HepG2 (cell line): ENCODE measurements around the gene CCDC34. TPM values are rescaled to one million over a fixed set of nuclear protein-coding genes. Genes with fewer than 3 reads are reported as not detected.
"Not testable (repeated sequence)": the region's sequence is repeated elsewhere in the genome, so short reads cannot be mapped to it uniquely, and the experiment has no call there.

Experiments used
- ATAC-seq: fragments of 200-7000 bp; cut with Tn5 transposase; 3 replicates; pipeline ENCODE4 v1.9.1; 2020; ENCODE audit warnings: mild to moderate bottlenecking, moderate library complexity
- BruUV-seq: library from RNA; stranded (reverse); fragments of 400-500 nt; replicated peaks from 2 replicates; lab custom pipeline; 2021; lab: Mats Ljungman, UMichigan
- CTCF ChIA-PET: fragments of 300-600 bp; formaldehyde crosslinking; extraction: SDS; loops from one replicate; lab custom pipeline; 2021; ENCODE audit warnings: low total read pairs, inconsistent platforms, low intra/inter-chr PET ratio; lab: Yijun Ruan, JAX
- POLR2A ChIA-PET: fragments of 350-600 bp; sonication (Branson Sonifier 250); formaldehyde crosslinking; loops from one replicate; lab custom pipeline; 2020; ENCODE audit warnings: antibody characterized with exemption, inconsistent platforms; lab: Yijun Ruan, JAX
- DNase-seq: peaks from one replicate; pipeline ENCODE4 v3.0.0-alpha.2; 2015; ENCODE audit warnings: low spot score
- FAIRE-seq: peaks from 3 replicates; lab custom pipeline; 2011; peaks lifted over from hg19 to GRCh38; lab: Jason Lieb, UNC
- H2AFZ ChIP-seq: one replicate; pipeline ENCODE4 v1.6.1; 2011; ENCODE audit warnings: low read length, inconsistent platforms
- H3K27ac ChIP-seq: fragments of 300-600 bp; 3 replicates; pipeline ENCODE4 v1.8.0; 2011; ENCODE audit warnings: mixed run types, mild to moderate bottlenecking, mixed read lengths, low read length, inconsistent platforms; ENCODE audit not compliant: insufficient read depth; ENCODE audit errors: extremely low read length
- H3K27me3 ChIP-seq, 2 experiments: fragments of 200-600 bp in 1 of 2; 2 replicates in 1 of 2; 3 replicates in 1 of 2; pipeline versions ENCODE4 v1.6.0 to v1.8.0; 2011; ENCODE audit warnings: low read length in 2 of 2, mild to moderate bottlenecking in 2 of 2, moderate library complexity in 2 of 2, inconsistent platforms in 1 of 2; ENCODE audit not compliant: insufficient read depth in 2 of 2, control insufficient read depth in 1 of 2
- H3K36me3 ChIP-seq, 2 experiments: fragments of 200-600 bp in 1 of 2; replicated peaks in 1 of 2; 2 replicates in 1 of 2; 3 replicates in 1 of 2; pipeline versions ENCODE4 v1.5.1 to v1.8.0; 2011; ENCODE audit warnings: low read length in 2 of 2, inconsistent platforms in 1 of 2; ENCODE audit not compliant: insufficient read depth in 2 of 2, control insufficient read depth in 1 of 2
- H3K4me1 ChIP-seq: 2 replicates; pipeline ENCODE4 v1.5.1; 2012; ENCODE audit warnings: low read length, inconsistent platforms; ENCODE audit not compliant: insufficient read depth
- H3K4me2 ChIP-seq: 2 replicates; pipeline ENCODE4 v1.6.0; 2011; ENCODE audit warnings: low read depth, low read length, inconsistent platforms
- H3K4me3 ChIP-seq, 3 experiments: fragments of 200-600 bp in 1 of 3; sonication (generic), shearing (Covaris generic) in 1 of 3; replicated peaks in 1 of 3; 2 replicates each; pipeline ENCODE4 v1.5.1; 2011 to 2016; ENCODE audit warnings: low read length in 3 of 3, inconsistent platforms in 2 of 3, low read depth in 2 of 3, mild to moderate bottlenecking in 2 of 3, control low read depth in 1 of 3, mixed read lengths in 1 of 3; ENCODE audit not compliant: insufficient read depth in 1 of 3
- H3K79me2 ChIP-seq: one replicate; pipeline ENCODE4 v1.6.1; 2011; ENCODE audit warnings: low read length, inconsistent platforms; ENCODE audit not compliant: insufficient read depth
- H3K9ac ChIP-seq: 2 replicates; pipeline ENCODE4 v1.6.0; 2011; ENCODE audit warnings: mild to moderate bottlenecking, low read depth, low read length, inconsistent platforms; ENCODE audit not compliant: insufficient read depth
- H3K9me3 ChIP-seq: 2 replicates; pipeline ENCODE4 v1.5.1; 2012; ENCODE audit warnings: mild to moderate bottlenecking, low read length
- H4K20me1 ChIP-seq: 2 replicates; pipeline ENCODE4 v1.6.0; 2011; ENCODE audit warnings: inconsistent platforms, mild to moderate bottlenecking, low read length, moderate library complexity; ENCODE audit not compliant: insufficient read depth
- FOXA3 ChIP-seq: IDR thresholded peaks from 2 replicates; pipeline ENCODE4 v1.6.1; 2016; ENCODE audit warnings: missing genetic modification reagents, missing compliant biosample characterization
- KAT8 ChIP-seq: IDR thresholded peaks from 2 replicates; pipeline ENCODE4 v1.6.1; 2016; ENCODE audit warnings: missing genetic modification reagents, missing compliant biosample characterization
- KMT2A ChIP-seq: sonication (generic); formaldehyde crosslinking; IDR thresholded peaks from 2 replicates; pipeline ENCODE4 v1.4.0; 2020; ENCODE audit warnings: missing genetic modification reagents
- POGZ ChIP-seq: sonication (generic); formaldehyde crosslinking; IDR thresholded peaks from 2 replicates; pipeline ENCODE4 v1.4.0; 2020; ENCODE audit warnings: mild to moderate bottlenecking, missing genetic modification reagents
- ZNF574 ChIP-seq: sonication (generic); formaldehyde crosslinking; IDR thresholded peaks from 2 replicates; pipeline ENCODE4 v1.4.0; 2020; ENCODE audit warnings: missing genetic modification reagents
- ZNF629 ChIP-seq: sonication (generic); formaldehyde crosslinking; conservative IDR thresholded peaks from 2 replicates; pipeline ENCODE4 v1.5.0; 2020; ENCODE audit warnings: missing genetic modification reagents
- ZNF687 ChIP-seq: sonication (generic); formaldehyde crosslinking; IDR thresholded peaks from 2 replicates; pipeline ENCODE4 v1.5.1; 2020; ENCODE audit warnings: mild to moderate bottlenecking, missing genetic modification reagents, moderate library complexity
- WGBS: methylation state at CpG from one replicate; pipeline ENCODE4 v1.1.6; 2017; ENCODE audit warnings: low lambda C conversion rate; 5-methylcytosine and 5-hydroxymethylcytosine counted together
- in situ Hi-C: cut with HindIII; loops from 2 replicates; pipeline ENCODE4 v1.10.0; 2017; ENCODE audit warnings: low pct_unique_long_range_greater_than_20kb; ENCODE audit not compliant: extremely low pct_ligation_motif_present
- intact Hi-C: fragments of 100-400 bp; cut with micrococcal nuclease; formaldehyde crosslinking; loops from one replicate; pipeline ENCODE4 v1.10.0; 2022; ENCODE audit not compliant: unreplicated experiment
- polyA plus RNA-seq, 8 experiments: library from polyadenylated mRNA; depleted of rRNA in 3 of 8; stranded (reverse) in 7 of 8; unstranded in 1 of 8; fragments of >200 nt; fragmentation: Illumina TruSeq in 4 of 8; extraction: Trizol in 4 of 8; gene quantifications; 2 replicates each; pipeline versions ENCODE4 v1.2.1 to v1.2.3, GENCODE V29; 2011 to 2016; ENCODE audit warnings: low read depth in 4 of 8, missing spikeins in 1 of 8, mixed read lengths in 1 of 8; ENCODE audit not compliant: insufficient read depth in 1 of 8
- total RNA-seq, 5 experiments: library from RNA; depleted of rRNA; stranded (reverse); fragments of >200 nt; fragmentation: Illumina TruSeq; extraction: Trizol; gene quantifications; 2 replicates each; pipeline ENCODE4 v1.2.3, GENCODE V29; 2016; ENCODE audit warnings: low read depth in 1 of 5
- TF ChIP-seq, protein P1 (sequence below): sonication (generic); formaldehyde crosslinking; IDR thresholded peaks from 2 replicates; pipeline ENCODE4 v1.4.0; 2020; ENCODE audit warnings: missing genetic modification reagents, borderline replicate concordance

CCDC34 gene
- total and polyA plus RNA-seq, 2 of the 13 experiments (the other 11 are each of a cell fraction or from before 2014, with no cell fraction given) = 7.6 to 34.3 TPM

DNA sequence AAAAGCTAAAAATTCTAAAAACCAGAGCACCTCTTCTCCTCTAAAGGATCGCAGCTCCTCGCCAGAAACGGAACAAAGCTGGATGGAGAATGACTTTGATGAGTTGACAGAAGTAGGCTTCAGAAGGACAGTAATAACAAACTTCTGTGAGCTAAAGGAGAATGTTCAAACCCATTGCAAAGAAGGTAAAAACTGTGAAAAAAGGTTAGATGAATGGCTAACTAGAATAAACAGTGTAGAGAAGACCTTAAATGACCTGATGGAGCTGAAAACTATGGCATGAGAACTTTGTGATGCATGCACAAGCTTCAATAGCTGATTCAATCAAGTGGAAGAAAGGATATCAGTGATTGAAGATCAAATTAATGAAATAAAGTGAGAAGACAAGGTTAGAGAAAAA lies 40.8 kb downstream of the CCDC34 start:
- H2AFZ ChIP-seq, in situ Hi-C loops, H3K9ac ChIP-seq, H3K27me3 ChIP-seq, H4K20me1 ChIP-seq, H3K4me3 ChIP-seq, H3K79me2 ChIP-seq: not testable (repeated sequence)
- intact Hi-C loops = loop anchor here (5.0 kb wide), 1 partner anchor 40 kb away; the partner anchor contains the start of gene CCDC34
- H3K4me2 ChIP-seq = 0 out of 2 replicates have a peak overlapping the region, but pooled peaks have one; percentile 12
- 49% methylated on average over 3 of the region's 3 CpGs for WGBS
- peak; percentile 70 for TF ChIP-seq ZNF629 (CRISPR knock-in tag)
- TF ChIP-seq, protein P1, sequence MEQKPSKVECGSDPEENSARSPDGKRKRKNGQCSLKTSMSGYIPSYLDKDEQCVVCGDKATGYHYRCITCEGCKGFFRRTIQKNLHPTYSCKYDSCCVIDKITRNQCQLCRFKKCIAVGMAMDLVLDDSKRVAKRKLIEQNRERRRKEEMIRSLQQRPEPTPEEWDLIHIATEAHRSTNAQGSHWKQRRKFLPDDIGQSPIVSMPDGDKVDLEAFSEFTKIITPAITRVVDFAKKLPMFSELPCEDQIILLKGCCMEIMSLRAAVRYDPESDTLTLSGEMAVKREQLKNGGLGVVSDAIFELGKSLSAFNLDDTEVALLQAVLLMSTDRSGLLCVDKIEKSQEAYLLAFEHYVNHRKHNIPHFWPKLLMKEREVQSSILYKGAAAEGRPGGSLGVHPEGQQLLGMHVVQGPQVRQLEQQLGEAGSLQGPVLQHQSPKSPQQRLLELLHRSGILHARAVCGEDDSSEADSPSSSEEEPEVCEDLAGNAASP (CRISPR knock-in tag) = peak; percentile 58; the same call in 1 of the 2 replicates
- TF ChIP-seq, all 625 proteins: peak for 2; not testable (repeated sequence) for 623
- BruUV-seq, FAIRE-seq, H3K36me3 ChIP-seq, CTCF ChIA-PET, ATAC-seq, H3K27ac ChIP-seq, DNase-seq, H3K9me3 ChIP-seq: not testable (repeated sequence)
- POLR2A ChIA-PET = interaction anchor here (1.9 kb wide), 1 partner anchor 9 kb away, joined by 10 read pairs; no protein-coding TSS in a partner anchor
- peaks cover 46% of the 10 kb centered on the region for H3K4me1 ChIP-seq

DNA sequence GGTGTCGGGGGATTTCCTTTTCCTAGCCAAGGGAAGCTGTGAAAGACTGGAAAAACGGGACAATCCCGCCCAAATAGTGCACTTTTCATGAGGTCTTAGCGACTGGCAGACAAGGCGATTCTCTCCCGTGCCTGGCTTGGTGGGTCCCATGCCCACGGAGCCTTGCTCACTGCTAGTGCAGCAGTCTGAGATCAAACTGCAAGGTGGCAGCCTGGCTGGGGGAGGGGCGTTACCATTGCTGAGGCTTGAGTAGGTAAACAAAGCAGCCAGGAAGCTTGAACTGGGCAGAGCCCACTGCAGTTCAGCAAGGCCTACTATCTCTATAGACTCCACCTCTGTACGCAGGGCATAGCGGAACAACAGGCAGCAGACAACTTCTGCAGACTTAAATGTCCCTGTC lies 41.7 kb downstream of the CCDC34 start:
- H3K27me3 ChIP-seq, H2AFZ ChIP-seq, H3K79me2 ChIP-seq, H4K20me1 ChIP-seq, CTCF ChIA-PET, BruUV-seq, H3K36me3 ChIP-seq, H3K9me3 ChIP-seq, in situ Hi-C loops: not testable (repeated sequence)
- POLR2A ChIA-PET = interaction anchor here (0.8 to 1.9 kb wide), 2 partner anchors 8 to 10 kb away, joined by 3 to 10 read pairs; no protein-coding TSS in a partner anchor
- peak; percentile 73 for DNase-seq
- intact Hi-C loops = loop anchor here (5.0 kb wide), 1 partner anchor 41 kb away; the partner anchor contains the start of gene CCDC34
- peak; percentile 95 for ATAC-seq
- 33% methylated on average over 7 of the region's 10 CpGs for WGBS
- Histone ChIP-seq H3K4me3 (peak overlapping the region in 1 of 3 experiments; percentile 41; a peak in 2 of 6 replicates), H3K4me1 (peaks cover 46% of the 10 kb centered on the region), H3K9ac (peak overlapping the region; percentile 44; the same call in 1 of the 2 replicates), H3K27ac (peak overlapping the region; percentile 38), H3K4me2 (peak overlapping the region; percentile 70)
- peak; percentile 40 for FAIRE-seq
- TF ChIP-seq POGZ (CRISPR knock-in tag) (peak; percentile 54; the same call in 1 of the 2 replicates), KMT2A (0 out of 2 replicates have a peak, but pooled peaks have one; percentile 42), FOXA3 (CRISPR knock-in tag) (peak; percentile 88), ZNF687 (CRISPR knock-in tag) (peak; percentile 80), ZNF574 (CRISPR knock-in tag) (0 out of 2 replicates have a peak, but pooled peaks have one; percentile 15), KAT8 (peak; percentile 61; the same call in 1 of the 2 replicates)
